Measurements from ENCODE around the gene MYH14. TPM values are rescaled to one million over a fixed set of nuclear protein-coding genes. Genes with fewer than 3 reads are reported as not detected.

The MYH14 gene
- total RNA-seq, 2 experiments from 2014 or later: not detected

- no peak for TF ChIP-seq EZH2phosphoT487 (IDR thresholded peaks at IDR 0.05; ENCODE audit: borderline replicate concordance, low read depth, low read length)
- no peak for TF ChIP-seq CTCF (conservative IDR thresholded peaks at IDR 0.05; ENCODE audit: low read length)
- H3K4me2 ChIP-seq (ENCODE audit: low read length): no peak overlapping the region
- H3K27ac ChIP-seq (ENCODE audit: low read depth, low read length, poor library complexity, severe bottlenecking): no peak overlapping the region
- H2AFZ ChIP-seq (ENCODE audit: low read length): no peak overlapping the region
- DNase-seq (ENCODE audit: low spot score): no peak
- H3K9me3 ChIP-seq (ENCODE audit: low read length): no peaks in the 10 kb centered on the region
- H4K20me1 ChIP-seq (ENCODE audit: insufficient read depth, low read length): no peaks in the 10 kb centered on the region
- no TSS peak for BruUV-seq (replicated peaks)
- ChIA-PET POLR2A (no interaction called here), CTCF (ENCODE audit: unreplicated experiment) (no interaction called here)
- no peak overlapping the region for H3K4me3 ChIP-seq (ENCODE audit: low read depth, low read length, poor library complexity, severe bottlenecking)
- no peaks in the 10 kb centered on the region for H3K9me2 ChIP-seq (ENCODE audit: insufficient read depth, low read length)
- intact Hi-C loops (cut with micrococcal nuclease; ENCODE audit: unreplicated experiment): no loop called here
- no peaks in the 10 kb centered on the region for H3K36me3 ChIP-seq (ENCODE audit: insufficient read depth, low read length)
- no peaks in the 10 kb centered on the region for H3K79me2 ChIP-seq (ENCODE audit: insufficient read depth, low read depth, low read length)
- no peaks in the 10 kb centered on the region for H3K4me1 ChIP-seq (ENCODE audit: insufficient read depth, low read length, poor library complexity, severe bottlenecking)
These were observed 7.0 kb downstream of the MYH14 start for GRCh38 chr19:50210425-50210824.

DNA sequence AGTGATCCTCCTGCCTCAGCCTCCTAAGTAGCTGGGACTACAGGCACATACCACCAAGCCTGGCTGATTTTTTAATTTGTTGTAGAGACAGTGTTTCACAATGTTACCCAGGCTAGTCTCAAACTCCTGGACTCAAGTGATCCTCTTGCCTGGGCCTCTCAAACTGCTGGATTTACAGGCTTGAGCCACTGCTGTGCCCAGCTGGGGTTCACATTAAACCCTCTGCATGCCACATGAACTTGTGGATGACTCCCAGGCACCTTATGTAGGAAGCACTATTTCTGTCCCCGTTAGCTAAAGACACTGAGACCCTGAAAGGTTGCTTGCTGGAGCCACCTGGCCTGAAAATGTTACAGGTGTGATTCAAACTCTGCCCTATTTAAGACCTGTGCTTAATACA lies 10.5 kb downstream of the MYH14 start:
- Histone ChIP-seq H3K9me2 (ENCODE audit: insufficient read depth, low read length) (no peaks in the 10 kb centered on the region), H3K79me2 (ENCODE audit: insufficient read depth, low read depth, low read length) (no peaks in the 10 kb centered on the region), H2AFZ (ENCODE audit: low read length) (no peak overlapping the region), H3K4me3 (ENCODE audit: low read depth, low read length, poor library complexity, severe bottlenecking) (no peak overlapping the region), H3K36me3 (ENCODE audit: insufficient read depth, low read length) (no peaks in the 10 kb centered on the region), H3K4me2 (ENCODE audit: low read length) (no peak overlapping the region), H4K20me1 (ENCODE audit: insufficient read depth, low read length) (no peaks in the 10 kb centered on the region), H3K9me3 (ENCODE audit: low read length) (no peaks in the 10 kb centered on the region), H3K27ac (ENCODE audit: low read depth, low read length, poor library complexity, severe bottlenecking) (no peak overlapping the region), H3K4me1 (ENCODE audit: insufficient read depth, low read length, poor library complexity, severe bottlenecking) (no peaks in the 10 kb centered on the region)
- no peak for TF ChIP-seq CTCF (conservative IDR thresholded peaks at IDR 0.05; ENCODE audit: low read length)
- no peak for TF ChIP-seq EZH2phosphoT487 (IDR thresholded peaks at IDR 0.05; ENCODE audit: borderline replicate concordance, low read depth, low read length)
- POLR2A ChIA-PET: no interaction called here
- intact Hi-C loops (cut with micrococcal nuclease; ENCODE audit: unreplicated experiment): no loop called here
- BruUV-seq (replicated peaks): no TSS peak
- CTCF ChIA-PET (ENCODE audit: unreplicated experiment): no interaction called here
- DNase-seq (ENCODE audit: low spot score): no peak

GRCh38 chr19:50214699-50215543 lies 11.5 kb downstream of the MYH14 start:
- intact Hi-C loops (cut with micrococcal nuclease; ENCODE audit: unreplicated experiment): no loop called here
- H3K36me3 ChIP-seq (ENCODE audit: insufficient read depth, low read length): no peaks in the 10 kb centered on the region
- no peak overlapping the region for H2AFZ ChIP-seq (ENCODE audit: low read length)
- no peaks in the 10 kb centered on the region for H3K9me2 ChIP-seq (ENCODE audit: insufficient read depth, low read length)
- CTCF ChIA-PET (ENCODE audit: unreplicated experiment): no interaction called here
- no peaks in the 10 kb centered on the region for H3K4me1 ChIP-seq (ENCODE audit: insufficient read depth, low read length, poor library complexity, severe bottlenecking)
- BruUV-seq (replicated peaks): no TSS peak
- TF ChIP-seq CTCF (conservative IDR thresholded peaks at IDR 0.05; ENCODE audit: low read length) (no peak), EZH2phosphoT487 (IDR thresholded peaks at IDR 0.05; ENCODE audit: borderline replicate concordance, low read depth, low read length) (no peak)
- H3K79me2 ChIP-seq (ENCODE audit: insufficient read depth, low read depth, low read length): no peaks in the 10 kb centered on the region
- POLR2A ChIA-PET: no interaction called here
- H3K4me3 ChIP-seq (ENCODE audit: low read depth, low read length, poor library complexity, severe bottlenecking): no peak overlapping the region
- H3K9me3 ChIP-seq (ENCODE audit: low read length): no peaks in the 10 kb centered on the region
- DNase-seq (ENCODE audit: low spot score): no peak
- H4K20me1 ChIP-seq (ENCODE audit: insufficient read depth, low read length): no peaks in the 10 kb centered on the region
- no peak overlapping the region for H3K27ac ChIP-seq (ENCODE audit: low read depth, low read length, poor library complexity, severe bottlenecking)
- H3K4me2 ChIP-seq (ENCODE audit: low read length): no peak overlapping the region
